Measurements from ENCODE around the gene PCDHGA11.
A peak's percentile ranks its signal among the peaks of the same experiment; 100 is the strongest.
"Not testable (repeated sequence)": the region's sequence is repeated elsewhere in the genome, so short reads cannot be mapped to it uniquely, and the experiment has no call there.

PCDHGA11 gene

GRCh38 chr5:141420855-141421488 lies at the start of gene PCDHGA11:
TSS of gene PCDHGA11 (plus strand) at chr5:141421051. CDS start at chr5:141421228, 177 bp downstream.
- H3K27me3 Mint-ChIP-seq: peaks cover 62% of the 10 kb centered on the region
- H3K4me3 Mint-ChIP-seq: peak within 1 kb of the TSS; percentile 75
- no peak for ATAC-seq
- H3K4me1 Mint-ChIP-seq: peaks cover 12% of the 10 kb centered on the region
- peaks cover 13% of the 10 kb centered on the region for H3K9me3 Mint-ChIP-seq
- no peaks in the 10 kb centered on the region for H3K36me3 Mint-ChIP-seq
- no peak within 1 kb of the TSS for H3K27ac Mint-ChIP-seq

GRCh38 chr5:141371572-141372475 lies 49.0 kb upstream of the PCDHGA11 start:
- ATAC-seq: no peak
- Mint-ChIP-seq H3K4me1 (peaks cover 6% of the 10 kb centered on the region), H3K9me3 (peaks cover 3% of the 10 kb centered on the region), H3K27ac (no peak overlapping the region), H3K27me3 (peaks cover 19% of the 10 kb centered on the region), H3K36me3 (peaks cover 16% of the 10 kb centered on the region), H3K4me3 (no peak overlapping the region)

- no peak for ATAC-seq
- Mint-ChIP-seq H3K27me3 (peaks cover 19% of the 10 kb centered on the region), H3K36me3 (peaks cover 16% of the 10 kb centered on the region), H3K27ac (no peak within 1 kb of the TSS), H3K4me1 (peaks cover 6% of the 10 kb centered on the region), H3K9me3 (peaks cover 3% of the 10 kb centered on the region), H3K4me3 (no peak within 1 kb of the TSS)
These were observed 47.1 kb upstream of the PCDHGA11 start, which contains the start of gene PCDHGA6 for GRCh38 chr5:141373673-141374317. TSS of gene PCDHGA6 (plus strand) at chr5:141373891. CDS start at chr5:141374084, 193 bp downstream.

- ATAC-seq: no peak
- H3K27me3 Mint-ChIP-seq: peaks cover 19% of the 10 kb centered on the region
- H3K36me3 Mint-ChIP-seq: peaks cover 16% of the 10 kb centered on the region
- peaks cover 3% of the 10 kb centered on the region for H3K9me3 Mint-ChIP-seq
- H3K4me1 Mint-ChIP-seq: peaks cover 6% of the 10 kb centered on the region
- no peak overlapping the region for H3K4me3 Mint-ChIP-seq
- no peak overlapping the region for H3K27ac Mint-ChIP-seq
These were observed 46.2 kb upstream of the PCDHGA11 start for GRCh38 chr5:141374627-141375026.

GRCh38 chr5:141375444-141376155 lies 45.3 kb upstream of the PCDHGA11 start:
- peaks cover 11% of the 10 kb centered on the region for H3K36me3 Mint-ChIP-seq
- not testable (repeated sequence) for H3K9me3 Mint-ChIP-seq, H3K4me3 Mint-ChIP-seq, H3K4me1 Mint-ChIP-seq, H3K27ac Mint-ChIP-seq, H3K27me3 Mint-ChIP-seq, ATAC-seq

GRCh38 chr5:141382469-141383294 lies 38.2 kb upstream of the PCDHGA11 start, which contains the start of gene PCDHGA7:
TSS of gene PCDHGA7 (plus strand) at chr5:141382742. CDS start at chr5:141382900, 158 bp downstream.
- Mint-ChIP-seq H3K4me3 (peak within 1 kb of the TSS; percentile 76), H3K27ac (peak within 1 kb of the TSS; percentile 70), H3K36me3 (peaks cover 5% of the 10 kb centered on the region), H3K27me3 (peaks cover 44% of the 10 kb centered on the region), H3K4me1 (peaks cover 4% of the 10 kb centered on the region), H3K9me3 (no peaks in the 10 kb centered on the region)
- ATAC-seq: no peak

GRCh38 chr5:141383345-141383744 lies 37.5 kb upstream of the PCDHGA11 start:
- Mint-ChIP-seq H3K36me3 (peaks cover 5% of the 10 kb centered on the region), H3K27me3 (peaks cover 47% of the 10 kb centered on the region), H3K4me3 (no peak overlapping the region), H3K4me1 (peaks cover 4% of the 10 kb centered on the region), H3K27ac (peak overlapping the region; percentile 70), H3K9me3 (peaks cover under 1% of the 10 kb centered on the region)
- no peak for ATAC-seq

- Mint-ChIP-seq H3K9me3 (peaks cover 6% of the 10 kb centered on the region), H3K27ac (no peak overlapping the region), H3K4me3 (no peak overlapping the region), H3K4me1 (peaks cover 4% of the 10 kb centered on the region), H3K27me3 (peaks cover 60% of the 10 kb centered on the region), H3K36me3 (peaks cover 5% of the 10 kb centered on the region)
- ATAC-seq: no peak
These were observed 36.2 kb upstream of the PCDHGA11 start for GRCh38 chr5:141384471-141385267.

- Mint-ChIP-seq H3K9me3 (peaks cover 15% of the 10 kb centered on the region), H3K4me3 (peak within 1 kb of the TSS; percentile 42), H3K36me3 (peaks cover 10% of the 10 kb centered on the region), H3K27me3 (peaks cover 77% of the 10 kb centered on the region)
- not testable (repeated sequence) for ATAC-seq, H3K27ac Mint-ChIP-seq, H3K4me1 Mint-ChIP-seq
These were observed 33.1 kb upstream of the PCDHGA11 start, which contains the start of gene PCDHGB4 for GRCh38 chr5:141387557-141388311. TSS of gene PCDHGB4 (plus strand) at chr5:141387698. CDS start at chr5:141387885, 187 bp downstream.

GRCh38 chr5:141388661-141389060 lies 32.2 kb upstream of the PCDHGA11 start:
- H3K36me3 Mint-ChIP-seq: peaks cover 6% of the 10 kb centered on the region
- no peak overlapping the region for H3K27ac Mint-ChIP-seq
- no peaks in the 10 kb centered on the region for H3K4me1 Mint-ChIP-seq
- peaks cover 15% of the 10 kb centered on the region for H3K9me3 Mint-ChIP-seq
- no peak for ATAC-seq
- H3K4me3 Mint-ChIP-seq: no peak overlapping the region
- H3K27me3 Mint-ChIP-seq: peaks cover 76% of the 10 kb centered on the region

- peaks cover 82% of the 10 kb centered on the region for H3K27me3 Mint-ChIP-seq
- no peak overlapping the region for H3K27ac Mint-ChIP-seq
- no peak for ATAC-seq
- H3K36me3 Mint-ChIP-seq: peaks cover 11% of the 10 kb centered on the region
- peaks cover 19% of the 10 kb centered on the region for H3K9me3 Mint-ChIP-seq
- H3K4me1 Mint-ChIP-seq: no peaks in the 10 kb centered on the region
- no peak overlapping the region for H3K4me3 Mint-ChIP-seq
These were observed 31.5 kb upstream of the PCDHGA11 start for GRCh38 chr5:141389153-141390042.

Measured in stimulated activated memory B cell treated with anti-CD40 and anti-IgM and Interleukin-4, amounts not matched to agents 10 μg/mL and 1 μg/mL and 100 μg/mL, for 72 hours (primary cell).